ENCODE data around the gene SPATA31C1.
"Not testable (repeated sequence)": the region's sequence is repeated elsewhere in the genome, so short reads cannot be mapped to it uniquely, and the experiment has no call there.

DNA sequence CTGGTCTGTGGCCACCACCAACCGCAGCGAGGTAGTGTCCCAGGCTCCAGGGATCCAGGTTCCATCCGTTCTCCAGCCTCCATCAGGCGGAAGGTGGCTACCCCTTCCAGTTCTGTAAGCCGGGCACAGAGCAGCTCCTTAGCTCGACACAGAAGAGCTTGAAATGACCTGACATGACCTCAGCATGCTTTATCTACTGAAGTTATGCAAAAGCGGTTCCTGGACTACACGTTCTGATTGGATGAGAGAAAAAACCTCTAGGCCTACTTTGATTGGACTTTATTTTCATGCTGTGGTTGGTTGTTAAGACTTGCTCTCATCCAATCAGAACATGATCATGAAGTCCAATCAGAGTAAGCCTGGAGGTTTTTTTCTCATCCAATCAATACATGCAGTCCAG lies 21.3 kb downstream of the SPATA31C1 start:
- TF ChIP-seq, protein P1, sequence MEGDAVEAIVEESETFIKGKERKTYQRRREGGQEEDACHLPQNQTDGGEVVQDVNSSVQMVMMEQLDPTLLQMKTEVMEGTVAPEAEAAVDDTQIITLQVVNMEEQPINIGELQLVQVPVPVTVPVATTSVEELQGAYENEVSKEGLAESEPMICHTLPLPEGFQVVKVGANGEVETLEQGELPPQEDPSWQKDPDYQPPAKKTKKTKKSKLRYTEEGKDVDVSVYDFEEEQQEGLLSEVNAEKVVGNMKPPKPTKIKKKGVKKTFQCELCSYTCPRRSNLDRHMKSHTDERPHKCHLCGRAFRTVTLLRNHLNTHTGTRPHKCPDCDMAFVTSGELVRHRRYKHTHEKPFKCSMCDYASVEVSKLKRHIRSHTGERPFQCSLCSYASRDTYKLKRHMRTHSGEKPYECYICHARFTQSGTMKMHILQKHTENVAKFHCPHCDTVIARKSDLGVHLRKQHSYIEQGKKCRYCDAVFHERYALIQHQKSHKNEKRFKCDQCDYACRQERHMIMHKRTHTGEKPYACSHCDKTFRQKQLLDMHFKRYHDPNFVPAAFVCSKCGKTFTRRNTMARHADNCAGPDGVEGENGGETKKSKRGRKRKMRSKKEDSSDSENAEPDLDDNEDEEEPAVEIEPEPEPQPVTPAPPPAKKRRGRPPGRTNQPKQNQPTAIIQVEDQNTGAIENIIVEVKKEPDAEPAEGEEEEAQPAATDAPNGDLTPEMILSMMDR (conservative IDR thresholded peaks at IDR 0.05 in 1 of 2, IDR thresholded peaks at IDR 0.05 in 1 of 2; ENCODE audit: low read depth in 1 of 2, low read length in 2 of 2), result not testable (repeated sequence)
- TF ChIP-seq EZH2 (IDR thresholded peaks at IDR 0.05; ENCODE audit: low read length, missing control alignments), result not testable (repeated sequence)

All from fibroblast of lung (primary cell).